Breast epithelium (tissue), 3 donors: ENCODE results near the gene RTN4RL1.

Experiments used
- CTCF ChIP-seq, 3 donors: fragments of 450-650 bp; IDR thresholded peaks; one replicate each; pipeline ENCODE4 v1.5.1; 2016 to 2017; ENCODE audit warnings: antibody characterized with exemption in 3 of 3, mild to moderate bottlenecking in 3 of 3, moderate library complexity in 3 of 3
- POLR2A ChIP-seq: fragments of 450-650 bp; IDR thresholded peaks from one replicate; pipeline ENCODE4 v1.6.1; 2016; ENCODE audit warnings: antibody characterized with exemption, mild to moderate bottlenecking, moderate library complexity
- POLR2AphosphoS5 ChIP-seq, 3 donors: sonication (generic); formaldehyde crosslinking; IDR thresholded peaks; one replicate each; pipeline ENCODE4 v1.6.1; 2017; ENCODE audit warnings: antibody characterized with exemption in 3 of 3

DNA sequence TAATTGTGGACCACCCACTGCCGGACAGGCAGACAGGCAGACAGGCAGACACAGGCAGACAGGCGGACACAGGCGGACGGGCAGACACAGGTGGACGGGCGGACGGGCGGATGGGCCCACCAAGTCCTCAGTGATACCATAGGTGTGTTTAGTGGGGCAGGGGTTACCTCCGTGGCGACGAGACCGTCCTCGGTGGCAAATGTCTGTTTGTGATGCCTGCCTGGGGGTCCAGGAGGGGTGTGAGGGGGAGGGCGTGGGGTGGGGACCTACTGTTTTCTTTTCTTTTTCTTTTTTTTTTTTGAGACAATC is 76.7 kb downstream of the RTN4RL1 start:
- TF ChIP-seq CTCF (IDR thresholded peaks at IDR 0.05) (no peak), POLR2AphosphoS5 (IDR thresholded peaks at IDR 0.05) (no peak), POLR2A (no peak)
